ENCODE results near the gene ELMO1. TPM values are rescaled to one million over a fixed set of nuclear protein-coding genes. Genes with fewer than 3 reads are reported as not detected.
A peak's percentile ranks its signal among the peaks of the same experiment; 100 is the strongest.

Gene ELMO1
- total and polyA plus RNA-seq, 12 donors, result 7.5 to 46.8 (median 14.9) TPM

DNA sequence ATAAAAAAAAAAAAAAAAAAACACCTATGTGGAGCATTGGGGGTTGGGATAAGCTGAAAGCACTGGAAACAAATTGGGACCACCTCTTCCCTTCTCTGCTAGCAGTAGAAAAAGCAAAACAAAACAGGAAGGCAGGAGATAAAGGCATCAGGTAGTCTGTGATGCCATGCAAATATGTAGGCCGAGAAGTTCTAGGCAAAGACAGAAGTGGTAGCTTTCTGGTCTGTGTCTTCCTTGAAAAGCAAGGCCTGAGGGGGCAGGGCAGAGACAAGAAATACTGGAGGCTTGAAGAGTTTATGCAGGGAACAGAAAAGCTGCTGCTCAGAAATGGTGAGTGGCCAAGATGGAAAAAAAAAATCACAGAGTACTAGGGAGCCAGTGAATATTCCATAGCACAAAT, 111.1 kb downstream of the ELMO1 start:
- H3K4me3 ChIP-seq, result no peak overlapping the region
- no peaks in the 10 kb centered on the region for H3K36me3 ChIP-seq (replicated peaks in 1 of 2)
- H3K27ac ChIP-seq, result no peak overlapping the region
- no peaks in the 10 kb centered on the region for H3K4me1 ChIP-seq (replicated peaks in 1 of 2)
- 68 to 93% (median 88%) methylated on average over 1 of the region's 1 CpG for WGBS, 4 donors
- H3K27me3 ChIP-seq, result no peaks in the 10 kb centered on the region
- intact Hi-C loops (cut with DNase I), result no loop called here
- no peaks in the 10 kb centered on the region for H3K9me3 ChIP-seq (replicated peaks in 1 of 3)
- DNase-seq, result no peak
- TF ChIP-seq POLR2A (IDR thresholded peaks at IDR 0.05) (no peak), CTCF (IDR thresholded peaks at IDR 0.05) (no peak)

DNA sequence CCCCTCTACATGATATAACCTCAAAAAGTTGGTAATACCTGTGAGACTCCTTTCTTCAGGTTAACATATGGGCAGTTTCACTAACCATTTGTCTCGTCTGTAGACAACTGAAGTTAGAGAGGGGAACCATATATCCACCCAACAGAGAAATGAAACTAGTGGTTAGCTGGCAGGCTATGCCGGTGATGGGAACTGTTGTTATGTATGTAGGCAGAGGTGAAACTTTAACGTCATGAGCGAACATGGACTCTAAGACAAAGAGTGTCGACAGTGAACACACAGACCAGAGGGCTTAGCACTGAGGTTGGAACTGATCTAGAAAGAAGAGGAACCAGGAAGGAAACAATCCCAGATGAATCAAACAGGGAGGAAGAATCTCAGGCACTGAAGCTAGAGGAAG, 112.4 kb downstream of the ELMO1 start:
- 75 to 81% (median 78%) methylated on average over 5 of the region's 5 CpGs for WGBS, 4 donors

DNA sequence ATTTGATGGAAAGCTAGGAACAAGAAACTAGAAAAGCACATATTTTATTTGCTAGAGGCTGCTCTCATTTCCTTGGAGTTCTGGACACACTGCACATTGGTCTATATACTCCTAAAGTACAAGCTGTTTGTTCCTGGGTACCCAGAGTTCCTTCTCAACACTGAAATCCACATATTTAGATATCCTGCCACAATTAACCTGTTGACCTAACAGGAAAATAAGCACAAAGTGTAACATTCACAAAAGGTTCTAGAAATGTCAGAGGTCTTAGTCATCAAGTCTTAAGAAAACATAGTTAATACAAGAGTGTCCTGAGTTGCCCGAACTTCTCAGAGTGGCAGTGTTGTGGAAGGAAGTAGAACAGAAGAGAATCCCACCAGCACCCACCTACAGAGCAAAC, 115.6 kb downstream of the ELMO1 start:
- H3K27me3 ChIP-seq, result no peaks in the 10 kb centered on the region
- H3K36me3 ChIP-seq (replicated peaks in 1 of 2), result no peaks in the 10 kb centered on the region
- no peak overlapping the region for H3K27ac ChIP-seq
- H3K4me1 ChIP-seq (replicated peaks in 1 of 2), result no peaks in the 10 kb centered on the region
- DNase-seq, result no peak
- no peak for TF ChIP-seq CTCF (IDR thresholded peaks at IDR 0.05)
- no peak for TF ChIP-seq POLR2A (IDR thresholded peaks at IDR 0.05)
- H3K4me3 ChIP-seq, result no peak overlapping the region
- no peaks in the 10 kb centered on the region for H3K9me3 ChIP-seq (replicated peaks in 1 of 3)
- intact Hi-C loops (cut with DNase I), result no loop called here
- WGBS, 4 donors, result 50 to 78% (median 61%) methylated on average over 1 of the region's 1 CpG

More for the DNA sequence above, 112.4 kb downstream of the ELMO1 start:
- Histone ChIP-seq H3K27me3 (no peaks in the 10 kb centered on the region), H3K4me3 (no peak overlapping the region), H3K4me1 (replicated peaks in 1 of 2) (no peaks in the 10 kb centered on the region), H3K9me3 (replicated peaks in 1 of 3) (no peaks in the 10 kb centered on the region), H3K27ac (no peak overlapping the region), H3K36me3 (replicated peaks in 1 of 2) (no peaks in the 10 kb centered on the region)
- no peak for TF ChIP-seq CTCF (IDR thresholded peaks at IDR 0.05)
- no peak for TF ChIP-seq POLR2A (IDR thresholded peaks at IDR 0.05)
- DNase-seq, result peak in 2 of 7 donors; percentile 19 to 25
- intact Hi-C loops (cut with DNase I), result no loop called here

DNA sequence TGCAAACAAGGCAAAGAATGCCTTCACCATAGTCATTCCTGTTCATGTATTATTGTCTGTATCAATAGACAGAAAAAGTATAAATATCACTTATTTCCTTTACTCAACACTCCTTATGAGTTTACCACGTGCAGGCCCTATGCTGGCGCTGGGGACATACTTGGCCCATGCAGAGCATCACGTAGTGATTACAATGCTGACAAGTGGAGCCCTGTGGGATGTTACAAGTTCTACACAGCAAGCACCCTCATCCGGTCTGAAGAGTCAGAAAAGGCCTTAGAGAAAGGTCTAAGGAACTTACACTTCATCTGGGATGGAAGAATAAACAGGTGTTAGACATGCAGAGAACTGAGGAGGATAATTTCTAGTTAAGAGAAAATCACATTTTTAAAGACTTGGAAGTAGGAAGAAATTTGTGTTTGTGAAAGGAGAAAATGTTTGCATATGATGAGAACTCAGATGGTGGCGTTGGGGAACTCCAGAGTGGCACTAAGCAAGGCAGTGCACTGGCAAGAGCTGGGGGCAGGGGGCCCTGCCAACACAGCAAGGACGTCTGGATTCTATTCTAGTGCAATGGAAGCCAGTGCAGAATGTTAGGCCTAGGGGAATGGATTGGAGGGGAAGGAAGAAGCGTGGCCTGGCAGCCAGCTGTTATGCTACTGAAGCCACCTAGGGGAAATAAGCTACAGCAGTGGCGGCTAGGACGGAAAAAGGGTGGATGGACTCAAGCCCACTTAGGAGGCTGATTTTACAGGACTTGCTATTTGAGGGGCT, 116.2 kb downstream of the ELMO1 start:
- 81 to 83% (median 81%) methylated on average over 9 of the region's 9 CpGs for WGBS, 4 donors
- Histone ChIP-seq H3K27me3 (no peaks in the 10 kb centered on the region), H3K4me3 (no peak overlapping the region), H3K9me3 (replicated peaks in 1 of 3) (no peaks in the 10 kb centered on the region), H3K36me3 (replicated peaks in 1 of 2) (no peaks in the 10 kb centered on the region), H3K4me1 (replicated peaks in 1 of 2) (no peaks in the 10 kb centered on the region), H3K27ac (no peak overlapping the region)
- no peak for DNase-seq
- intact Hi-C loops (cut with DNase I), result no loop called here
- no peak for TF ChIP-seq CTCF (IDR thresholded peaks at IDR 0.05)
- no peak for TF ChIP-seq POLR2A (IDR thresholded peaks at IDR 0.05)

All from adrenal gland (tissue), 12 donors.